Measurements from ENCODE around the gene RNU2-63P.
"Not testable (repeated sequence)": the region's sequence is repeated elsewhere in the genome, so short reads cannot be mapped to it uniquely, and the experiment has no call there.

The RNU2-63P gene

DNA sequence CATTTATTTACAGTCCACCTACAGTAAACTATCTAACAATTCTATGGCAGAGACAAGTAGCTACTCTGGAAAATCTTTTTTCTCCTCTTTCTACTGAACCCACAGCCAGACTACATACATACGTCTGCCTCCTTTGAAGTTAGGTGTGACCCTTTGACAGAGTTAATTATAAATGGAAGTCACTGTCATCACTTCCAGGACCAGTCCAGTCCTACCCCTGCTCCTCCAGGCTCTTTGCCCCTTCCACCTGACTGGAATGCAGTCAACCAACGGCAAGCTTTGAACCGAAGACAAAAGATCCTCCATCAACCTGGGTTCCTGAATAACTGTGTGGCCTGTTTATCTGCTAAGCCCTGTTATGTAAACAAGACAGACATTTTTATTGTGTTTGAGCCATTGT lies 35.2 kb downstream of the RNU2-63P start:
- DNase-seq (ENCODE audit: low read depth) = not testable (repeated sequence)

DNA sequence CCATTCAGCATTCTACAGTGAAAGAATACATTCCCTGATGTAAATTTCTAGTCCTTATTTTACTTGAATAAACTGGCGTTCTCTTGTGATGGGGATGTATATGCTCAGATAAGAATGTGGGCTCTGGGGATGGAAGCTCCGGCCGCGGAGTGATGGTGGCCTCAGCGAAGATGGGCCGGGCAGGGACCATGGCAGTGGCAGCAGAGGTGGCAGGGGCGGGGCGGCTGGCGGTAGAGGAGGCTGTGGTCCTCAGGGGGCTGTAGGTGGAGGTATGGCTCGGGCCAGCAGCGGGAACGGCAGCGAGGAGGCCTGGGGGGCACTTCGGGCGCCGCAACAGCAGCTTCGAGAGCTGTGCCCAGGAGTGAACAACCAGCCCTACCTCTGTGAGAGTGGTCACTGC lies 44.0 kb downstream of the RNU2-63P start:
- DNase-seq (ENCODE audit: low read depth) = not testable (repeated sequence)
